HG02571 (cell line): Measurements from ENCODE around the gene DCLK1.
"Not testable (repeated sequence)": the region's sequence is repeated elsewhere in the genome, so short reads cannot be mapped to it uniquely, and the experiment has no call there.

Experiments
- ATAC-seq: cut with Tn5 transposase; IDR thresholded peaks from one replicate; pipeline ENCODE4 v1.9.1; 2021; ENCODE audit warnings: mild to moderate bottlenecking, moderate library complexity; ENCODE audit not compliant: unreplicated experiment

DCLK1 gene

DNA sequence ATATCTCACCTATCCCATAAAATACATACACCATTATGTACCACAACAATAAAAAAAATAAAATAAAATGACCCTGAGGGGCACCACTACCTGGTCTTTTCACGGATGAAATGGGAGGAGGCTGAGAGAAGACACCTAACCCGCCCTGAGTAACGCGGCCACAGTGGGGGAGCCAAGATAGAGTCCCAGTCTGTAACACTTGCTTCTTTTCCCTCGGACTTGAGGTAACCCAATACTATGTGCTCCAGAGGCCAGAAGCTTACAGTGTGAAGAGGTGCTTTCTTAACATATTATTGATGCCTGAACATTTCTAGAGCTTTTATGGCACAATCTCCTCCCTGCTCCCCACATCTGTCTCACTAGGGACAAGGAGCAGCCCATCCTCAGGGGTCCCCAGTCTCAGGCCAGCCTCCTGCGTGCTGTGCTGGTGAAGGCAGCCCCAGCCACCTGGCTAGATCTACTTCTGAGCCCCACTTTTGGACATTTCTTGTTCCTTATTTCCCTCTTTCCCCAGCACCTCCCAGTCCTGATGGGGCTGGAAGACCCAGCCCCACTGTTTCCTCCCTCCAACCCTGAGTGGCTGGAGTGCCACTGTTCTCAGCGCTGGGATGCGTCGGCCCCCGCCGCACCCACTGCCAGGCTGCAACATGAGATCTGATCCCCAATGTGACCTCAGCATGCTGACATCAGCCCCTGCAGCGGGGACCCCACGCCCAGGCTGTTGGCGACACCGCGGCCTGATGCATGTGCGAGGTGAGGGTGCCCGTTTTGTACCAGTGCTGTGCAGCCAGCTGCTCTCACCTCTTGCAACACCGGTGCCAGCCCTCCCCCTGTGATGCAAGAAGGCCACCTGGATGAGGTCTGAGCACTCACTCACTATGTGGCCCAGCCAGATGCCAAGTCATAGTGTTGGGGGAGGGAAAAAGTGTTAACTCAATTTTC is 143.3 kb downstream of the DCLK1 start:
- no peak for ATAC-seq

DNA sequence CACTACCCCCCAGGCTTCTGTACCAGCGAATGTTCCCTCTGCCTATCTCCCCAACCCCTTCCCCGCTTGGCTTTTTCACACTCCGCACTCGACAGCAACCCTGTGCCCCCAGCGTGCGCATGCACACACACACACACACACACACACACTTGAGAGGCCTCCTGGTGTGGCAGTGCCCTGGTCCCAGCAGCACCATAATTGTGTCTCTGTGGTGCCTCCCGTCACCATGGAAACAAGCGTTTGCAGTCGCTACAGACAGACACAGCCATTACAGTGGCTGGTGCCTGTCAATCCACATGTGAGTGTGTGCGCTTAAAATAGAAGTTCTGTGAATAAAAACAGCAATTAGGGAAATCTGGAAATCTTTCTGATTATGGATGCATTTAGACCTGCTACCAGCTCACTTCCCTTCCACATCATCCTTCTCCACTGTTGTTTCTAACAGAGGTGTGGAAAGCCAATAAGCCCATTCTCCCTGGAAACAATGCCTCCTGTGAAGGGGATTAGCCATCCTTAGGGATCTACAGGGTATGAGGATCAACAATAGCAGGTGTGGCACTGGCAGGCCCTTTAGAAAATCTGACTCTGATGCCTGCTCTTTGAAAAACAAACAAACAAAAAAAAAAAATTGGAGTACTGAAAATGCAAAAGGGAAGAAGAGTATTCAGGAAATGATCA is 146.3 kb downstream of the DCLK1 start:
- ATAC-seq = no peak

DNA sequence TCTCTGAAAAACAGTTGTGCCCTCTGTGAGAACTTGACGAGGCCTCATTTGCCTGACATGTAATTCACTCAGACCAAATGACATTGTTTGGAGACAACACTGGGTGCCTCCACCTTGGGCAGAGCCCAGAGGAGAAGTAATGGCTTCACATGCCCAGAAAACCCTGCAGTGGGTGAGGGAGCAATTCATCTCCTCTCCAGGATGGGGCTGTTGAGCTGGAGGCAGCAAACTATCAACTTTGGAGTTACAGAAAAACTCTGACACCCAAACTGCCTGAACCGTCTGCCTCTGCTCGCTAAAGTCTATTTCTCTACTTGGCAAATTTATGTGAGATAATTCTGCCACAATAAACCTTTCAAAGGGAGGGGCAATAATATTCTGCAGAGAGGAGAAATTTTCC is 146.9 kb downstream of the DCLK1 start:
- ATAC-seq = no peak

DNA sequence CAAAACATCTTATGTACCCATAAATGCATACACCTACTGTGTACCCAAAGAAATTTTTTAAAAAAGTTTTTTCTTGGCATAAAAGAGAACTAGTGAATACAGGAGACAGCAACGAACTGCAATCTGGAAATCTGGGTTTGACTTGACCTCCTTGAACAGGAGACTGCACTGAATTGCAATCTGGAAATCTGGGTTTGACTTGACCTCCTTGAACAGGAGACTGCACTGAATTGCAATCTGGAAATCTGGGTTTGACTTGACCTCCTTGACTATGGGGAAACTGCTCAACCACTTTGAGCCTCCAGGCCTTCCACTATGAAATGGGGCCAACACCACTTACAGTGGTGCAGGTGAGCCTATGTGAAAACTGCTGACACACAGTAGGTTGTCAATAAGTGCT is 147.5 kb downstream of the DCLK1 start:
- ATAC-seq = not testable (repeated sequence)

DNA sequence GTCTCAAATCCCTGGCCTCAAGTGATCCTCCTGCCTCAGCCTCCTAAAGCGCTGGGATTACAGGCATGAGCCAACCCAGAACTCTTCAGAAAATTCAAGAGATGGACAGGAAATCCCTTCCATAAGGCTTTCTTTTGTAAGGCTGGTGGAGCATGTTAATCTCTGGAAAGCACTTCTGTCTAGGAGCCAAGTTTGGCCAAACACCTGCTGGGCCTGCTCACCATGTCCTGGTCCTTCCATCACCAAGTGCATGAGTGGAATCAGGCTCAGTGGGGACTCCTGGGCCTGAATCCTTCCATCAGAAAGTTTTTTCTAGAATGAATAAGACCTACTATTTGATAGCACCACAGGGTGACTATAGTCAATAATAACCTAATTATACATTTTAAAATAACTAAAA is 148.0 kb downstream of the DCLK1 start:
- ATAC-seq = no peak

DNA sequence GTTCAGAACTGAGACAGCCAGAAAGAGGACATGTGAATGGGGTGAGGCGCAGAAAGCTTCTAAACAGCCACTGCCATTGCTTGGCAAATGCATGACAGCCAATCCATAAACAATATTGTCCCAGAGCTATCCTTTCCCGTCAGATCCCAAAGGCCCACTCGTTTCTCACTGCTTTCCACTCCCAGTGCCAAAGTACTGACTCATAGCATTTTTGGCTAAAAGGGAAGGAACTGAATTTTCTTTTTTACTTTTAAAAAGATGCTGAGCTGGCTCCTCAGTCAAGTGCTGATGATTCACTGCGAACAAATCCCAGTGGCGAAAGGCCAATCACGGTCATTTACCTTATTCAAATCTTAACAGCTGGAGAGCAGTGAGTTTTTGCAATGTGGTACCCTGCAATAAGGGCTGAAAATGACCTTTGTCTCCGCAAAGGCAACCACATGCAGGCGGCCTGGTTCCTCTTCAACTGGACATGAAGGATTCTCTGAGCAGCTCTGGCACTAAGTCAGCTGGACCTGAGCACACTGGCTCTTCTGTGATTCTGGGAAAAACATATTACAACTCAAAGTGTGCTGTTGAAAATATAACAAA is 151.7 kb downstream of the DCLK1 start:
- no peak for ATAC-seq

DNA sequence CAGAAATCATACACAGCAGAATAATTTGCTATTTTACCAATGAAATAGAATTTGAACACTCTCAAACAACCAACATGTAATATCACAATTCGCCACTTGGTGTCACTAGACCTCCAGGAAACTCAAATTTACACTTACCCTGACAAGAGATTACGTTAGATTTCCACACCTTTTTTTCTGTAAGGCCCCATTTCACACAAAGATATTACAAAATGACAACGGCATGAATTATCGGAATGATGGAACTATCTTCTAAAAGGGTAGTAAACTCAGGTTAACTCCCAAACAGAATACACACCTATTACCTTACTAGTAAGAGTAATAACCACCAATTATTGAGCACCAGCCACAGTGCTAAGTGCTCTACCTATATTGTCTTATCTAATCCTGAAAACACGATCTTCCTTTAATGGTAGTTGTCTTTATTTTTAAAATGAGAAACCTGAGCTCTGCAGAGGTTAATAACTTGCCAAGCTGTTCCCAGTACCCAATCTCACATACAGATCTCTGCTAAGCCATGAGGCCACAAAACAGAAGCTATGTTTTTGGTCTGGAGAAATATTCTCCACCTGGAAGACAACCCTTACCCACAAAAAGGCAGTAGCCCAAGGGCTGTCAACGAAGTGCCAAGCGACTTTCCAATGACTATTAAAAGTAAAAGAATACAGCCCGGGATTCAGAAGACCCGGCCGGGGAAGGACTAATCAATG is 152.4 kb downstream of the DCLK1 start:
- ATAC-seq = no peak

DNA sequence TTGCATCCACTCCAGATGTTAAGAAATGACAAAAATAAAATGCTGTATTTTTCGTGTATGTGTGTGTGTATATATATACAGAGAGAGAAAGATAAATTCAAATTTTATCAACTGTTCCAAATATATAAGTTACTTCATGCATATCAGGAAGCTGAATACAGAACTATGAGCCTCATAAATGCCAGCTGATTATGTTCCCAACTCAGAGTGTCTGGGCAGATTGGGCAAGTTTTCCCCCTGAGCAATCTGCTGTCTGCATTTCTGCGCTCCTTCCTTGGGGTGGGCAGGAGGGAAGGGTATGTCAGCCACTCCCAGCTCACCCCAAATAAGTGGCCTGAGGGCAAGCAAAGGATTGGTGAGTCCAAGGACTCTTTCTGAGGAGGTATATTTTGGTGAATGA is 154.1 kb downstream of the DCLK1 start:
- ATAC-seq = no peak

DNA sequence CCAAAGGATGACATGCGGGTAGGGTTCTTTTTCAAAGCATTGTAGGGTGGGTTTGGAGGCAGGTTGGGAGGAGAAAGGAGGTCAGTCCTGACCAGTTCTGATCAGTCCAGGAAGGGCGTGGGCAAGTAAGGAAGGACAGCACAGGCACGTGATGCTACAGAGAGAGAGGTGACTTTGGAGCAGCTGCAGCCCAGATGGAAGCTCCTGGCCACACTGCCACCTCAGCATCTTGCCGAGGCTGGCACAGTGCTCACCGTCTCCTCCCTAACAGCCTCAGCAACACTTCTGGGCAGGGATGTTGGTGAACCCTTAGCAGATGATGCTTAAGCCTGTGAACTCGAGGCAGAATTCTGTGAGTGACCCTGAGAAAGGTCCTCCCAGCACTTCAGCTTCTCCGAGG is 155.1 kb downstream of the DCLK1 start:
- ATAC-seq = no peak

DNA sequence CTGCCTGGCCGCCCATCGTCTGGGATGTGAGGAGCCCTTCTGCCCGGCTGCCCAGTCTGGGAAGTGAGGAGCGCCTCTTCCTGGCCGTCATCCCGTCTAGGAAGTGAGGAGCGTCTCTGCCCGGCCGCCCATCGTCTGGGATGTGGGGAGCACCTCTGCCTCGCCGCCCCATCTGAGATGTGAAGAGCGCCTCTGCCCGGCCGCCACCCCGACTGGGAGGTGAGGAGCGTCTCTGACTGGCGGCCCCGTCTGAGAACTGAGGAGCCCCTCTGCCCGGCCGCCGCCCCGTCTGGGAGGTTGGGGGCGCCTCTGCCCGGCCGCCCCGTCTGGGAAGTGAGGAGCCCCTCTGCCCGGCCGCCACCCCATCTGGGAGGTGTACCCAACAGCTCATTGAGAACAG is 164.2 kb downstream of the DCLK1 start:
- ATAC-seq = not testable (repeated sequence)

DNA sequence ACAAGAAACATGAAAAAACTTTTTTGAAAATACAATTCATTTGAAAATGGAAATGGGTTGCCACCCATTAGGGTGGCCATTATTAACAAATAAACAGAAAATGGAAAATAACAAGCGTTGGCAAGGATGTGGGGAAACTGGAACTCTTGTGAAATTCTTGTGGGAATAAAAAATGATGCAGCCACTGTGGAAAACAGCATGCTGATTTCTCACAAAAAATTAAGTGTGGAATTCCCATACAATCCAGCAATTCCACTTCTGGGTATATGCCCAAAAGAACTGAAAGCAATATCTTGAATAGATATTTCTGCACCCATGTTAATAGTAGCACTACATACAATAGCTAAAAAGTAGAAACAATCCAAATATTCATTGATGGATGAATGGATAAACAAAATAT is 165.2 kb downstream of the DCLK1 start:
- ATAC-seq = no peak

DNA sequence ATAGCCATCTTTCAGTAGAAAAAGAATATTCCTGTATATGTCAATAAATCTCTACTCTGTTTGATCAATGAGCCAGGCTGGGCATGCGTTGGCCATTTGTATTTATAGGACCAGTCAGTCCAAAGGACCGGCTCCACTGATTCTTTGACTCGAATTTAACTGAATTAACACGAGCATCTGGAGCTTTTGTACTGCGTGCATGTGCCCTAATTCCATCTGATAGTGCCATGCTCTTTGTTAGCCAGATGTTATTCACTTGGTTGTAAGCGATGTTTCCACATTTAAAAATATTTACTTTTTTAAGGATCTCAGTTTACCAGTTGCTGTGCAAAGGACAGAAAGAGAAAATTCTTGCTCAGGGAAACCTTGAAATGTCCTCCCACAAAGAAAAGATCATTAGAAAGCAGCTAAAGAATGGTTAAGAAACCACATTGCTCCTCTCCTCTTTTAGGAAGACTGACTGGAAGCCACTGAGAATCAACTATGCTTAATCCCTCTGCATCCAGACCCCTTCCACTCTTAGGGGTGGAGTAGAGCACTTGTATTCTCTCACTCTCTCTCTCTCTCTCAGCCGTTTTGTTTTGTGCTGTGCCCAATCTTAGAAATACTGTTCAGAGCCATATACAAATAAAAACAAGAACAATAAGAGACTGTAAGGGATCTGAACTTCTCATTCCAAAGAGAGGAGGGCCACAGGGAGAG is 165.8 kb downstream of the DCLK1 start:
- ATAC-seq = no peak

DNA sequence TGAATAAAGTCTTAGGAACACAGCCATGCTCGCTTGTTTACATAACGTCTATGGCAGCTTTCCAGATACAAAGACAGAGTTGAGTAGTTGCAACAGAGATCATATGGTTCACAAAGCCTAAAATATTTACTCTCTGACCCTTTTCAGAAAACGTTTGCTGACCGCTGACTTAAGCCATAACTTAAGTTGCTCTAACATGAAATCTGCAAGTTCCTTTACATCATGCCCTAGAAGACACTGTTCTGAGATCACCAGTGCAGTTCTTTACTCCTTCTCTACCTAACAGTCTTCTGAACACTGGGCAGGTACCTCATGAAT is 166.4 kb downstream of the DCLK1 start:
- no peak for ATAC-seq

DNA sequence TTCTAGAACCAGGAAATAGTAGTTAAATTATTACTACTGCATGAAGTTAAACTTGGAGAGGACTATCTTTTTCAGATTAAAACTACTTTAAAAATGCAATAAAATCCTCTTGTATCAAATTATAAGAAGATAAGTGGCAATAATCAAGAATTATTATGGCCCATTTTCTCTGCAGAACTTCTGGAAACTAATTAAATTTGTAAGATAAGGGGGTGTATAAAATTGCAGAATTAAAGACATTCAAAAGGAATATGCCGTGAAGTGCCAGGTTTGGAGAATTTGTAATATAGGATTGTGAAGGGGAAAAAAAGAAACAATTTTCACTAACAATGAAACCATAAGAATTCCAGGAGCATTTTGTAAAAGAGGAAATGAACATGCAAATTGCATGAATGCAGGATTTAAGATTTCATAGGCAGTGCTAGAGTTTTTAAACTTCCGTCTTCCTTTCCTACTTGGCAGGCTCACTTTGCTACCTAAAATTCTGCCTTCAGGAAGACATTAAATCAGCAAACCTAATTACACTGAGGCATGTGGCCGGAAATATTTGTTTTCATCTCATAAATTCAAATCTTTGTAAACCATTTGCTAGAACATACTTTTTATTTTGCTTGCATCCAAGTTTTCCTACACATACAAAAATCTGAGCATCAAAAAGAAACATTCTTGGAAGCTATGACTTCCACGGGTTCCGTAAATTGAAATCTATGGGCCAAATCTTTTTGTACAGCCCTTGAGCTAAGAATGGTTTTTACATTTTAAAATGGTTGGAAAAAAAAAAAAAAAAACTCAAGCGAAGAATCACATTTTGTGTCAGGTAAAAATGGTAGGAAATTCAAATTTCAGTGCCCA is 166.9 kb downstream of the DCLK1 start:
- ATAC-seq = no peak

DNA sequence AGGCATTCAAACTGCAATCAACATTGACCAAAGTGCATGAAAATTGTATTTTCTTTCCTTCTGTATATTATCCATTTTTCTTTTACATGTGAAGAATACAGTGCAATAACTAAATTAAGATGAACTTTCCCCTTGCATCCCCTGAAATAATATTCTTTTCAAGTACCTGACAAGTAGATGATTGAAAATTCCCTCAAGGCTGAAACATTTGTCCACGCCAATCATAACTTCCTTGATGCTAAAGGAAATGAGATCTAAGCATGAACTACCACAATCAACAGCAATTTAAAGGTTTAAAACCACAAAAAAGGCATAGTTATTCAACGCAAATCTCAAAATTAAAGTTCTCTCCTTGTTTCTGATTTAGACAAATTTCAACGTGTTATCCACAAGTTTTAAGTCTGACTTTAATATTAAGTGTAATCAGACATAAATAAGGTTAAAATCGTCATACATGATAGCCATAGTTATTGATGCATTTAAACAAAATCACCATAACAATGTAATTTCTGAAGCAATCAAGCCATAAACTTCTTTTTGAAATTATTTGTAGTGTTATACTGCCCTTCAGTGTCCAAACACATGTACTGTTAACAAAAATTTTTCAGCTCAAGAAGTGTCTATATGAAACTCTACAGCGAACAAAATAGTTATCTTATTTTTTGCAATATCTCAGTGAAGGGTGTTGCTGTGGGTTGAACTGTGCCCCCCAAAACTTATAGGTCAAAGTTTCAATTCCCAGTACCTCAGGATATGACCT is 169.5 kb downstream of the DCLK1 start:
- ATAC-seq = no peak

DNA sequence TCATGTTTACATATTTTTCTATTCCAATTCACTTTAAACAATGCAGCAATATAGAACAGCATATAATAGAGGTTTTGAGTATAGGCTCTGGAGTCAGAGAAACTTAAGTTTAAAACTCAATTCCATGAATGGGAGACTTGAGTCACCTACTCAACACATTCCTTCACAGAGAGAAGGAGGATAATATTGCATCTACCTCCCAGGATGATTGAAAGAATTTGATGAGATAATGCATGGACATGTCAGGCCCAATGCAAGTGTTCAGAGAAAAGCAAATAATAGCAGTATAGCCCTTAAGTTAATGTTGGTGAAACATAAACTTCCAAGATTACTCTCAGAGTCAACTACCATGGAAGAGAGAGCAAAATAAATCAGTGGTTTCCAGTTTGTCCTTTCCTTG is 170.2 kb downstream of the DCLK1 start:
- no peak for ATAC-seq

DNA sequence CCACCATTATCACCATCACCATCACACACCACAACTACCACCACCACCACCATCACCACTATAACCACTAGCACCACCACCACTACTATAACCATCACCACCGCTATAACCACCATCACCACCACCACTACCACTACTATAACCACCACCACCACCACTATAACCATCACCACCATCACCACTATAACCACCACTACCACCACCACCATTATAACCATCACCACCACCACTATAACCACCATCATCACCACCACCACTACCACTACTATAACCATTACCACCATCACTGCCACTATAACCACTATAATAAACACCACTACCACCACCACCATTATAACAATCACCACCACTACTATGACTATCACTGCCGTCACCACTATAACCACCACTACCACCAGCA is 173.2 kb downstream of the DCLK1 start:
- no peak for ATAC-seq

DNA sequence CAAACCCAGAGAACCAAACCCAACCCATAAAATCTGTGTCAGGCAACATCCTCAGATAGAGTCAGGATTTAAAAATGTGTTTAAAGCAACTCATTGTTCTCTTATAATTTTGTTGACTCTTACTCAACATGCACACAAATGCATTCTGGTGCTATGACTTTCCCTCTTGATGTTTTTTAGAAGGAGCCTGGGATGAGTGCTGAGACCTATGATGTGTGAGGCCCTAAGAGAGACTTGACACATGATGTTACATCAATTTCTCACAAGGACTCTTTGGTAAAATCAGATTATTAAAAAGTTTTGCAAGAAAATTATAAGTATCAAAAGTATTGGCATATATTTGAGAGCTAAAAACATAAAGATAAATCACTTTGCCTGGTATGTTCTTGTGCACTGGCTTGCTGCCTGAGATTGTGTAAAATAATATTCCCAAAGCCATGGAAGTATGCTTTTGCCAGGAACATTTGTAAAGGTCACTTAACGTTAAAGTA is 173.9 kb downstream of the DCLK1 start:
- no peak for ATAC-seq

DNA sequence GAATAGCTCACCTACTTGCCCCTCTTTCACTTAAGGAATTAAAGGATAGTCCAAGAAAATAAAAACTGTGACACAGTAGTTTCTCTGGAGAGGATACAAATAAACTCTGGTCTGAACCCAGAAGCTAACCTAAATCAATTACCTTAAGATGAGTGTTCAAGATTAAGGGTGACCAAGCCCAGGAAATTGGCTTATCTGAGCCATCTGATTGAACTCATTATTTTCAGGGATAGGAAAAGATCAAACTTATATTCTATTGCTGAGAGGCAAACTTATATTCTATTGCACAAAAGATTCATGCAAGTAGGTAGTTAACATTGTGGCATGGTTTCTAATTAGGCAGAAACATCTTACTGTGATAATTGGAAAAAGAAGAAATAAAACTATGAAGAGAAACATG is 175.1 kb downstream of the DCLK1 start:
- ATAC-seq = no peak
